GM23248 (cell line): ENCODE data around the gene MNAT1.

ENCODE experiments used
- EZH2 ChIP-seq: fragments of 200-600 bp; sonication (generic); IDR thresholded peaks from 2 replicates; pipeline ENCODE4 v1.6.1; 2018; ENCODE audit warnings: antibody characterized with exemption, mild to moderate bottlenecking; ENCODE audit not compliant: insufficient read depth, poor library complexity, severe bottlenecking
- EZH2phosphoT487 ChIP-seq: fragments of 200-600 bp; sonication (generic); IDR thresholded peaks from 2 replicates; pipeline ENCODE4 v1.6.1; 2018; ENCODE audit warnings: antibody characterized with exemption, moderate library complexity, mild to moderate bottlenecking, low read depth; ENCODE audit not compliant: insufficient read depth

DNA sequence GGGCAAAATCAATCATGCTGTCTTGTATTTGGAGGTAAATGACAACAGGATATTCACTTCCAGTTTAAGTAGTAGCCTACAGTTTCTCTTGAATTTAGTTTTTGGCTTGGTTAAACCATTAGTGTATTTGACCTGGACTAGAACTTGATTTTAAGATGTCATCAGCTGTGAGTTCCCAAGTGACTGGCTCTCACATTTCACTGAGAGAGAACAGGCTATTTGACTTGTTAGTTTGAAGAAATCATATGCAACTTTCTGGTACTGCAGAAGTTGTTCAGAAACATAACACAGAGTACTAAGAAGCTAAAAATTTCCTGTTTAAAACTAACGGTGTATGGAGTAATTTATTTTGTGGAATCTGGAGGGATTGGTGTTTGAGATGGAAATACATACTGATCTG is 22.3 kb downstream of the MNAT1 start:
- TF ChIP-seq EZH2 (no peak), EZH2phosphoT487 (no peak)
